ENCODE measurements around the gene LARP4B.

GRCh38 chr10:792083-792791 lies 139.3 kb downstream of the LARP4B start:
- TF ChIP-seq CTCF (IDR thresholded peaks at IDR 0.05) (no peak), POLR2A (IDR thresholded peaks at IDR 0.05) (no peak)

All from uterus (tissue), 2 donors.